WTC11 (cell line): ENCODE measurements around the gene WDR64. TPM values are rescaled to one million over a fixed set of nuclear protein-coding genes. Genes with fewer than 3 reads are reported as not detected.

Experiments
- ATAC-seq: fragments of 200-7000 bp; cut with Tn5 transposase; 2 replicates; pipeline ENCODE4 v1.10.0; 2021; ENCODE audit warnings: mild to moderate bottlenecking, moderate library complexity
- CTCF ChIA-PET: fragments of 300-600 bp; sonication (Branson Sonifier 250); formaldehyde crosslinking; loops from one replicate; lab custom pipeline; 2021; ENCODE audit warnings: antibody characterized with exemption; lab: Charles Lee
- POLR2A ChIA-PET: fragments of 350-600 bp; sonication (Branson Sonifier 250); formaldehyde crosslinking; loops from one replicate; lab custom pipeline; 2021; ENCODE audit warnings: antibody characterized with exemption; lab: Charles Lee
- DNase-seq: peaks from one replicate; pipeline ENCODE4 v3.0.0; 2021; ENCODE audit warnings: low spot score
- H3K27ac Mint-ChIP-seq: 2 replicates; pipeline ENCODE4 v1.8.0; 2021; ENCODE audit warnings: mixed read lengths
- H3K27me3 Mint-ChIP-seq: 2 replicates; pipeline ENCODE4 v1.8.0; 2021; ENCODE audit warnings: low read depth, mild to moderate bottlenecking, moderate library complexity, mixed read lengths
- H3K36me3 Mint-ChIP-seq: 2 replicates; pipeline ENCODE4 v1.8.0; 2021; ENCODE audit warnings: mixed read lengths
- H3K4me1 Mint-ChIP-seq: 2 replicates; pipeline ENCODE4 v1.8.0; 2022; ENCODE audit warnings: mixed read lengths
- H3K4me3 Mint-ChIP-seq: 2 replicates; pipeline ENCODE4 v1.8.0; 2021; ENCODE audit warnings: mild to moderate bottlenecking, moderate library complexity, mixed read lengths
- H3K9me3 Mint-ChIP-seq: 2 replicates; pipeline ENCODE4 v1.8.0; 2021; ENCODE audit warnings: mixed read lengths
- ATF6 ChIP-seq: sonication (generic); formaldehyde crosslinking; IDR thresholded peaks from 2 replicates; pipeline ENCODE4 v1.8.1; 2023; ENCODE audit warnings: mild to moderate bottlenecking, missing genetic modification reagents
- CREM ChIP-seq: sonication (generic); formaldehyde crosslinking; IDR thresholded peaks from 2 replicates; pipeline ENCODE4 v1.8.1; 2022; ENCODE audit warnings: mild to moderate bottlenecking, missing genetic modification reagents, moderate library complexity
- E2F5 ChIP-seq: sonication (generic); formaldehyde crosslinking; IDR thresholded peaks from 2 replicates; pipeline ENCODE4 v1.8.1; 2022; ENCODE audit warnings: mild to moderate bottlenecking, moderate library complexity, missing genetic modification reagents
- ELF4 ChIP-seq: sonication (generic); formaldehyde crosslinking; IDR thresholded peaks from 2 replicates; pipeline ENCODE4 v1.8.1; 2022; ENCODE audit warnings: low read depth, mild to moderate bottlenecking, moderate library complexity, missing genetic modification reagents
- FOXP1 ChIP-seq: sonication (generic); formaldehyde crosslinking; IDR thresholded peaks from 2 replicates; pipeline ENCODE4 v1.8.0; 2022; ENCODE audit warnings: missing genetic modification reagents, mild to moderate bottlenecking, moderate library complexity, borderline replicate concordance
- FOXP4 ChIP-seq: sonication (generic); formaldehyde crosslinking; IDR thresholded peaks from 2 replicates; pipeline ENCODE4 v1.8.0; 2022; ENCODE audit warnings: mild to moderate bottlenecking, missing genetic modification reagents
- GTF2I ChIP-seq: fragments of 250-450 bp; sonication (Bioruptor Pico); conservative IDR thresholded peaks from 2 replicates; pipeline ENCODE4 v1.4.0; 2021; ENCODE audit warnings: mild to moderate bottlenecking
- IRF1 ChIP-seq: sonication (generic); formaldehyde crosslinking; IDR thresholded peaks from 2 replicates; pipeline ENCODE4 v1.8.0; 2023; ENCODE audit warnings: missing genetic modification reagents
- JUN ChIP-seq: sonication (generic); formaldehyde crosslinking; IDR thresholded peaks from 2 replicates; pipeline ENCODE4 v1.8.0; 2023; ENCODE audit warnings: mild to moderate bottlenecking, missing genetic modification reagents
- NR3C1 ChIP-seq: sonication (generic); formaldehyde crosslinking; conservative IDR thresholded peaks from 2 replicates; pipeline ENCODE4 v1.8.1; 2023; ENCODE audit warnings: low read depth, mild to moderate bottlenecking, missing genetic modification reagents
- RORB ChIP-seq: fragments of 250-450 bp; sonication (Bioruptor Pico); IDR thresholded peaks from 2 replicates; pipeline ENCODE4 v1.9.0; 2021; ENCODE audit warnings: mild to moderate bottlenecking
- USF1 ChIP-seq: sonication (generic); formaldehyde crosslinking; IDR thresholded peaks from 2 replicates; pipeline ENCODE4 v1.8.0; 2022; ENCODE audit warnings: mild to moderate bottlenecking, missing genetic modification reagents
- ZNF263 ChIP-seq: sonication (generic); formaldehyde crosslinking; IDR thresholded peaks from 2 replicates; pipeline ENCODE4 v1.8.1; 2022; ENCODE audit warnings: low read depth, mild to moderate bottlenecking, moderate library complexity, missing genetic modification reagents
- ZNF281 ChIP-seq: sonication (generic); formaldehyde crosslinking; IDR thresholded peaks from 2 replicates; pipeline ENCODE4 v1.8.0; 2023; ENCODE audit warnings: mild to moderate bottlenecking, missing genetic modification reagents
- ZNF423 ChIP-seq: fragments of 250-450 bp; sonication (Bioruptor Pico); IDR thresholded peaks from 2 replicates; pipeline ENCODE4 v2.1.2; 2022; ENCODE audit warnings: mild to moderate bottlenecking, moderate library complexity
- total RNA-seq: library from RNA; stranded (reverse); gene quantifications from 3 replicates; pipeline ENCODE4 v1.2.3, GENCODE V29; 2021

WDR64 gene
- total RNA-seq, 1 experiment from 2014 or later, result not detected

GRCh38 chr1:241640149-241640866 is 11.8 kb upstream of the WDR64 start, which contains the start of the genes CHML and OPN3 (continued):
- peak; percentile 56; the same call in 1 of the 2 replicates for TF ChIP-seq FOXP4 (CRISPR knock-in tag)
- TF ChIP-seq IRF1 (CRISPR knock-in tag), result no peak
- 0 out of 2 replicates have a peak, but pooled peaks have one; percentile 38 for TF ChIP-seq ZNF281 (CRISPR knock-in tag)
- TF ChIP-seq ZNF423 (CRISPR knock-in tag), result no peak
- no peak for TF ChIP-seq ELF4 (CRISPR knock-in tag)
- 0 out of 2 replicates have a peak, but pooled peaks have one; percentile 33 for TF ChIP-seq E2F5 (CRISPR knock-in tag)
- peak; percentile 19; the same call in 1 of the 2 replicates for TF ChIP-seq USF1 (CRISPR knock-in tag)
- no peak for TF ChIP-seq RORB (CRISPR knock-in tag)
- no peak for TF ChIP-seq ATF6 (CRISPR knock-in tag)

- Mint-ChIP-seq H3K4me3 (peak overlapping the region; percentile 57), H3K9me3 (peaks cover 25% of the 10 kb centered on the region), H3K27me3 (peaks cover 18% of the 10 kb centered on the region), H3K36me3 (peaks cover 30% of the 10 kb centered on the region), H3K27ac (0 out of 2 replicates have a peak overlapping the region, but pooled peaks have one; percentile 71), H3K4me1 (peaks cover 37% of the 10 kb centered on the region)
- ChIA-PET POLR2A (interaction anchor here (1.2 kb wide), 1 partner anchor 13 kb away, joined by 3 read pairs; no protein-coding TSS in a partner anchor), CTCF (interaction anchor here (0.6 to 1.3 kb wide), 5 partner anchors 30 to 551 kb away, joined by 3 to 5 read pairs (median 4); partner anchors contain the start of gene EXO1)
- no peak for ATAC-seq
- no peak for DNase-seq
- no peak for TF ChIP-seq FOXP1 (CRISPR knock-in tag)
- TF ChIP-seq ZNF263 (CRISPR knock-in tag), result no peak
- no peak for TF ChIP-seq GTF2I
- TF ChIP-seq JUN (CRISPR knock-in tag), result no peak
- TF ChIP-seq CREM (CRISPR knock-in tag), result no peak
- no peak for TF ChIP-seq NR3C1 (CRISPR knock-in tag)
These were observed 11.0 kb upstream of the WDR64 start for GRCh38 chr1:241640867-241641622.
